Bronchial epithelial cell (primary cell): ENCODE measurements around the gene TPX2. TPM values are rescaled to one million over a fixed set of nuclear protein-coding genes. Genes with fewer than 3 reads are reported as not detected.
"Not testable (repeated sequence)": the region's sequence is repeated elsewhere in the genome, so short reads cannot be mapped to it uniquely, and the experiment has no call there.

Experiments used
- DNase-seq: peaks from one replicate; pipeline ENCODE4 v3.0.0-alpha.2; 2010; ENCODE audit warnings: low read depth
- FAIRE-seq: peaks from 2 replicates; lab custom pipeline; 2011; peaks lifted over from hg19 to GRCh38; lab: Jason Lieb, UNC
- H3K27me3 ChIP-seq: 2 replicates; pipeline ENCODE4 v1.5.1; 2011; ENCODE audit warnings: low read length; ENCODE audit not compliant: control insufficient read depth, insufficient read depth
- H3K36me3 ChIP-seq: 2 replicates; pipeline ENCODE4 v1.5.1; 2011; ENCODE audit warnings: low read length; ENCODE audit not compliant: control insufficient read depth, insufficient read depth
- H3K4me3 ChIP-seq: 2 replicates; pipeline ENCODE4 v1.5.1; 2011; ENCODE audit warnings: mild to moderate bottlenecking, low read depth, low read length, control low read depth
- total RNA-seq: library from RNA; depleted of rRNA; stranded (reverse); fragments of >200 nt; gene quantifications from 2 replicates; pipeline ENCODE4 v1.2.1, GENCODE V29; 2014
- TF ChIP-seq, protein P1 (sequence below): IDR thresholded peaks from 2 replicates; pipeline ENCODE4 v1.5.1; 2011; ENCODE audit warnings: mild to moderate bottlenecking, moderate library complexity, low read length, control low read depth, inconsistent platforms; ENCODE audit not compliant: insufficient read depth, severe bottlenecking

TPX2 gene
- total RNA-seq, 1 donor from 2014 or later, result 1.3 TPM

DNA sequence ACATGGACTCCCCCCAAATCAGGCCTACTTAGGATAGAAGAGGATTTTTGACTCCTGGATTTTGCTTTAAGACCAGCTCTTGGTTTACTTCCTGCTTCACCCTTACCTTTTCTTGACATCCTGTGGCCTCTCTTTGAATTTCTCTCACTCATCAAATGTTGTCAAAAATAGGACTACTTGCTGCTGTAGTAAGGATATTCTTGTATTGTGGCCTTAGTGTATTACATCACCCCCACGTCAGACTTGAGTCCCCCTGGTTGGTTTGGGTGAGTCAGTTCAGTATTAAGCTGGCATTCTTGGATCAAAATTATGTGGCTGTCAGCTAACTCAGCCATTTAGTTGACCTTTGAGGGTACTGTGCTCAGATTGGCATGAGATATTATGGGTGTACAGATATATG lies 1.1 kb downstream of the TPX2 start:
- FAIRE-seq (no peak), DNase-seq (peak; percentile 73)
- H3K36me3 ChIP-seq, result no peaks in the 10 kb centered on the region
- H3K4me3 ChIP-seq, result peak overlapping the region; percentile 70
- TF ChIP-seq, protein P1, sequence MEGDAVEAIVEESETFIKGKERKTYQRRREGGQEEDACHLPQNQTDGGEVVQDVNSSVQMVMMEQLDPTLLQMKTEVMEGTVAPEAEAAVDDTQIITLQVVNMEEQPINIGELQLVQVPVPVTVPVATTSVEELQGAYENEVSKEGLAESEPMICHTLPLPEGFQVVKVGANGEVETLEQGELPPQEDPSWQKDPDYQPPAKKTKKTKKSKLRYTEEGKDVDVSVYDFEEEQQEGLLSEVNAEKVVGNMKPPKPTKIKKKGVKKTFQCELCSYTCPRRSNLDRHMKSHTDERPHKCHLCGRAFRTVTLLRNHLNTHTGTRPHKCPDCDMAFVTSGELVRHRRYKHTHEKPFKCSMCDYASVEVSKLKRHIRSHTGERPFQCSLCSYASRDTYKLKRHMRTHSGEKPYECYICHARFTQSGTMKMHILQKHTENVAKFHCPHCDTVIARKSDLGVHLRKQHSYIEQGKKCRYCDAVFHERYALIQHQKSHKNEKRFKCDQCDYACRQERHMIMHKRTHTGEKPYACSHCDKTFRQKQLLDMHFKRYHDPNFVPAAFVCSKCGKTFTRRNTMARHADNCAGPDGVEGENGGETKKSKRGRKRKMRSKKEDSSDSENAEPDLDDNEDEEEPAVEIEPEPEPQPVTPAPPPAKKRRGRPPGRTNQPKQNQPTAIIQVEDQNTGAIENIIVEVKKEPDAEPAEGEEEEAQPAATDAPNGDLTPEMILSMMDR, result no peak
- H3K27me3 ChIP-seq, result no peaks in the 10 kb centered on the region

DNA sequence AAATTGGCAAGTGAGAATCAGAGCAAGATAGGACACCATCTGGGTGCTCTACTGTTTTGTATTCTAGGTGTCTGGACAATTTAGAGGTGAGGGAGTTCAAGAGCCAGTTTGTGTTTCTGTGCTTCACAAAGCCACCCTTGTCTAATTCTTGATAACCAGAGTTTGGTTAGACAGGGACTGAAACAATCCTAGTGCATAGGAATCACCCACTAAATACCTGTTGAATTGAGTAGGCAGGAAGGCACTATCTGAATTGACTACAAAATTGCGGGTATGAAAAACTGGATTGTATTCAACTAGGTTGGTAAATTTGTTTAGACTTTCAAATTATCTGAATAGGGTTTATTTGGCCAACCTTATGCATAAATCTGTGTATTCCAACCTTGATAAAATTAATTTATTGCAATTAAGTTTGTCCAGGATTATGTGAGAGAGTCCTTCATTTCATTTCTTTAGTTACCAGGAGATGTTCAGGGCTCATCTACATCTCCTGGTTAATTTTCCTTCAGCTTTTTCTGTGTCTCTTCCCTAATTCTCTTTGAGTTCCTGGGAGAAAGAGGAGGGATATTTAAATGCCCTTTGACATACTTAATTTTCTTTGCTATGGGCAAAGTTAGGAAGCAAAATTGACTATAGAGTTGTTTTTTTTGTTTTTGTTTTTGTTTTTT lies 1.7 kb downstream of the TPX2 start:
- FAIRE-seq (no peak), DNase-seq (no peak)
- H3K36me3 ChIP-seq, result no peaks in the 10 kb centered on the region
- no peak overlapping the region for H3K4me3 ChIP-seq
- H3K27me3 ChIP-seq, result no peaks in the 10 kb centered on the region
- TF ChIP-seq, protein P1, result no peak

DNA sequence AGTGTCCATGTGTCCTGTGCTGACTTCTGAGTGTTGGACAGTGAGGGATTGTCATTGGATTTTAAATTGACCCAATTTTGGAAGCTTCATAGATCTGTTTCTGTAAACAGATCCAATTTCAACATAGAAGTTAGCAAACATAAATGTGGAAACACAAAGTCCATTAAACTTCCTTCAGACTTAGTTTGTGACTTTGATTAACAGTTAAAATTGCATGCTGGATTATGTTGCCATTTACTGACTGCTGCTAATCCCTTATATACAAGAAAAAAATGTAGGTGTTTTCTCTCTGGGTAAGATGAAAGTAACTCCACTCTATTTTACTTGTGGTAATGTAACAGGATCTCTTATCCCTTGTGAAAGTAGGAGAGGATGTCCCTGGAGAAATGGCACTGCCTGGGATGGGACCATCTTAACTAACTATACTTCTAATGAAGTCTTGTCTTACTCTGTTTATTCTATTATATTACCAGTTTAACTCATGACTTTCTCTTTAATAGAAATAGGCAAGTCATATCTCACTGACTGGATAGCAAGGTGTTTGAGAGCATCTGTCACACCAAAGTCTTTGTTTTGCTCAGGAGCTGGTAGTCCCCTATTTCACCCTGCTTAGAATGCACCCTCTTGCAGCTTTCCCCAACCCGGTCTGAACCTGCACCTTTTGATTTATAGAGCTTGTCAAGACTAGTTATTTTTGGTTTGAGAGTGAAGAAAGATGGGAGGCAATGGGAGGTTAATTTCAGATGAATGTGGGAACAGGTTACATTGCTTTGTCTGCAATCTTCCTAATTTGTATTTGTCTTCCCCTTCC lies 7.2 kb downstream of the TPX2 start:
- FAIRE-seq (no peak), DNase-seq (no peak)
- Histone ChIP-seq H3K27me3 (no peaks in the 10 kb centered on the region), H3K4me3 (no peak overlapping the region), H3K36me3 (no peaks in the 10 kb centered on the region)
- TF ChIP-seq, protein P1, result no peak

DNA sequence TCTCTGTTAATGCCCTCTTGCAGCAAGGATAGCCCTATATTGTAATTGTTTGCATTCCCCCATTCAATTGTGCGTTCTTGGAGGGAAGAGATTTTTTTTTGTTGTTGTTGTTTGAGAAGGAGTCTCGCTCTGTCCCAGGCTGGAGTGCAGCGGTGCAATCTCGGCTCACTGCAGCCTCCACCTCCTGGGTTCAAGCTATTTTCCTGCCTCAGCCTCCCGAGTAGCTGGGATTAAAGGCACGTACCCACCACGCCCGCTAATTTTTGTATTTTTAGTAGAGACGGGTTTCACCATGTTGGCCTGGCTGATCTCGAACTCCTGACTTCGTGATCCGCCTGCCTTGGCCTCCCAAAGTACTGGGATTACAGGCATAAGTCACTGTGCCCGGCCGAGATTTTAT lies 7.9 kb downstream of the TPX2 start:
- not testable (repeated sequence) for H3K4me3 ChIP-seq, DNase-seq, H3K36me3 ChIP-seq, FAIRE-seq, H3K27me3 ChIP-seq

DNA sequence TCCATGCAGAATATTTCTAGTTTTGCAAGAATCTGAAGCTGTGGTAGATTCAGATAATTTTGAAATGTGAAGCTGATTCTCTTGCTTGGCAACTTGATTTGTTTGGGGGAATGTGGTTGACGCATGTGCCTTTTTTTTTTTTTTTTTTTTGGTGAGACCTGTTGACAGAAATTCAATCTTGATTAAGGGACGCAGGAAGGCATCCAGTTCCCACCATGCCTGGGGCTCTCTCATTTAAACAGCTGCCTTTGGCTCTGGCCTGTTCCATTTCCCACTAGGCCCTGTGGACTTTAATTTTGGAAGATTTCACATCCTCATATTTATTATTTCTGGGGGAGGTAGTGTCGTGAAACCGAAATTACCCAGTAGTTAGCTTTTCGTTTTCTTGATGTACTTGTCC lies 8.6 kb downstream of the TPX2 start:
- FAIRE-seq, result no peak
- DNase-seq, result no peak
- H3K36me3 ChIP-seq, result no peaks in the 10 kb centered on the region
- TF ChIP-seq, protein P1, result no peak
- H3K4me3 ChIP-seq, result no peak overlapping the region
- no peaks in the 10 kb centered on the region for H3K27me3 ChIP-seq

DNA sequence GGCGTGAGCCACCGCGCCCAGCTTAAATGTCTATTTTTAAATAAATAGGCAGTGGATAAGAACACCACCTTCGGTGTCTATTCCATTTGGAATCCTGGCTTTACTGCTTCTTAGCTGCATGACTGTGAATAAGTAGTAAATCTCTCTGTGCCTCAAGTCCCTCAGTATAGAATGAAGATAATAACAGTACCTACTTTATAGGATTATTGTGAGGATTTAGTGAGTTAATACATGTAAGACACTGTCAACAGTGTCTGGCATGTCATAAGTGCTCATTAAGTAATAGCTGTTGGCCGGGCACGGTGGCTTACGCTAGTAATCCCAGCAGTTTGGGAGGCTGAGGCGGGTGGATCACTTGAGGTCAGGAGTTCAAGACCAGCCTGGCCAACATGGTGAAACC lies 10.1 kb downstream of the TPX2 start:
- FAIRE-seq, result no peak
- TF ChIP-seq, protein P1, result no peak
- Histone ChIP-seq H3K4me3 (no peak overlapping the region), H3K36me3 (no peaks in the 10 kb centered on the region), H3K27me3 (no peaks in the 10 kb centered on the region)
- no peak for DNase-seq
